D721Med (cell line): ENCODE results near the gene TGFBI.

Experiments
- DNase-seq: peaks from one replicate; pipeline ENCODE4 v3.0.0; 2011; ENCODE audit warnings: low spot score; ENCODE audit not compliant: insufficient read length
- FAIRE-seq: peaks from 2 replicates; lab custom pipeline; 2011; peaks lifted over from hg19 to GRCh38; lab: Jason Lieb, UNC
- CTCF ChIP-seq: IDR thresholded peaks from 2 replicates; pipeline ENCODE4 v1.5.1; 2012; ENCODE audit warnings: mild to moderate bottlenecking, control low read depth; ENCODE audit not compliant: insufficient read depth; ENCODE audit errors: missing control alignments

The TGFBI gene

GRCh38 chr5:136104306-136104965, 75.6 kb downstream of the TGFBI start:
- DNase-seq (no peak), FAIRE-seq (no peak)
- TF ChIP-seq CTCF = no peak

GRCh38 chr5:136106351-136107031, 77.7 kb downstream of the TGFBI start:
- FAIRE-seq (no peak), DNase-seq (no peak)
- no peak for TF ChIP-seq CTCF

- DNase-seq = no peak
- TF ChIP-seq CTCF = no peak
- no peak for FAIRE-seq
These were observed 79.4 kb downstream of the TGFBI start for GRCh38 chr5:136108180-136108611.

- no peak for TF ChIP-seq CTCF
- DNase-seq = no peak
- no peak for FAIRE-seq
These were observed 80.0 kb downstream of the TGFBI start for GRCh38 chr5:136108766-136109165.

GRCh38 chr5:136109453-136110135, 80.8 kb downstream of the TGFBI start:
- DNase-seq (no peak), FAIRE-seq (no peak)
- TF ChIP-seq CTCF = no peak
